RPMI8226 (cell line): ENCODE data around the gene TMEM131.
"Not testable (repeated sequence)": the region's sequence is repeated elsewhere in the genome, so short reads cannot be mapped to it uniquely, and the experiment has no call there.

Experiments
- DNase-seq: peaks from one replicate; pipeline ENCODE4 v3.0.0-alpha.2; 2015

Gene TMEM131

DNA sequence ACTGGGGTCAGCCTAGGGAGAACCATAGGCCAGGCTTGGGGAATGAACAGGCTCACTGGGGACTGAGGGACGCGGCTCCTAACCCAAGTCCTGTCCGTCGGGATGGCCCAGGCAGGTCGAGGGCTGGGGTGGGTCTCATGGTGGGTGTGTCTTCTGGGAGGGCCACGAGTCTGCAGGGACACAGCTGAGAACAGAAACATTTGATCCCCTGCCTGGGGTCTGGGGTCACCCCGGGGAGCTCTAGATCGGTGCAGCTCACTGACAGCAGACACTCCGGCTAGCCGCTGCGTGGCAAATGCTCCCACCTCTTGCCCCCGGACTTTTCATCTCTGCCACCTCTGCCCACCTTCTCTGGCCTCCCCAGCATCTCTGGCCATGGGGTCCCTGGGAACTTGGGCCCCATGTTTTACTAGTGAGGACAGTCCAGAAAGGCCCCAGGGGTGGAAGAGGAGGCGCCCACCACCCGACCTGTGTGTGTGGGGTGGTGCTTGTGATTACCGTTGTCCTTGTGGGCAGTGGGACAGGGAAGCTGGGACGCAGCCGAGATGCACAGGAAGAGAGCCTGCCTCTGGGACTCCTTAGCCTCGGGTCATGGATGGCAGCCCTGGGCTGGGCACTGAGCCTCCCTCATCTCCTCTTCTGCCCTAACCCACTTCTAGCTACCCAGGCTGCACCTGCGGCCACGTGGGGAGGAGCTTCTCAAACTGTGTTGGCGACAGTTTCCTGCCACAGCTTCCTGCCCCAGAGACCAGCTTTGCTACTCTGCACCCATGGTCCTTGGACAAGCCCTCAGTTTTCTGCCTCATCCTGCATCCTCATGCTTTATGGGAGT is 277.5 kb downstream of the TMEM131 start:
- DNase-seq = peak; percentile 62

DNA sequence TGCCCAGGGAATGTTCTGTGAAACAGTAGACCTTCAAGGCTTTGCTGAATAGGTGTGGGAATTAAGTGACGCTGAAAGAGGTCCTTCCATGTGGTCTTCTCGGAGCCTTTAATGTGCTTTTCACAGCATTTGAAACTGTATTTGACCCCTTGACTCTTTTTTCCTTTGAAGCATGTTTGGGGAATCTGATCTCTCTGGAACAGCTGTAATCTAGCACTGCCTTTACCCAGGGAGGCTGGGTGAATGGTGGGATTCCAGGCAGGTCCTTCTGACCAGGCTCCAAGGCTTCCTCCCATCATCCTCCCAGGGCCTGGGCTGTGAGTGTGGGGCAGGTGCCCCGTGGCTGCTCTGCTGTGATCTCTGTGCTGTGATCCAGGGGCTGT is 278.1 kb downstream of the TMEM131 start:
- DNase-seq = no peak

DNA sequence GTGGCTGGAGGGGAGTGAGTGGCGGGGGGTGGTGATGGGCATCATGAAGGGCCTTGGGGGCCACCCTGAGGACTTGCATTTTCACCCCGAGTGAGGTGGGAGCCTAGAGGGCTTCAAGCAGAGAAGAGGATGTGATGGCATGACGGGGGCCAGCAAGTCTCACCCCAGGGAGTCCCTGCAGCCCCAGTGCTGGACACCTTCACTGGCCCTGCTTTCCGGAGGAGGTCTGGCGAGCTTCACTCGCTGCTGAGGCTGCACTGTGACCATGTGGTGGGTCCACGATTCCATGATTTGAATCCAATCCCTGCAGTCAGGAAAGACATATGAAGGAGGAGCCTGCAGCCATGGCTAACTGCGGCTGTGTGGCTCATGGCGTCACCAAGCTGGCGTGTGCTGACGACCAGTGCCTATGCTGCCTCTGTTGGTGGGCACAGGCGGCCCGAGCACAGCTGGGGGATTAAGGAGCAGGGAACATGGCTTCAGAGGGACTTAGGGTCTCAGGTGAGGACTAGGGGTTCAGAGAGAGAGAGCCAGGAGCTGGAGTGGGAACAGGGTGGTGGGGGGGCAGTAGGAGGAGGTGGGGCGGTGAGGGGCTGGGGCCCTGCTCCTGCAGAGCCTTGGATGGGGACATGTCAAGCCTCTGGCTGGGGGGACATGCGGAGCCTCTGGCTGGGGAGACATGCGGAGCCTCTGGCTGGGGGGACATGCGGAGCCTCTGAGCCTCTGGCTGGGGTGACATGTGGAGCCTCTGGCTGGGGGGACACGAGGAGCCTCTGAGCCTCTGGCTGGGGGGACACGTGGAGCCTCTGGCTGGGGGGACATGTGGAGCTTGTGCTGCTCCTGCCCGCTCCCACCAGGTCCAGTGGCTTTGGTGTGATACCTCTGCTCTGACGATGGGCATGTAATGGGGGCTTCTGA is 278.8 kb downstream of the TMEM131 start:
- DNase-seq = no peak

DNA sequence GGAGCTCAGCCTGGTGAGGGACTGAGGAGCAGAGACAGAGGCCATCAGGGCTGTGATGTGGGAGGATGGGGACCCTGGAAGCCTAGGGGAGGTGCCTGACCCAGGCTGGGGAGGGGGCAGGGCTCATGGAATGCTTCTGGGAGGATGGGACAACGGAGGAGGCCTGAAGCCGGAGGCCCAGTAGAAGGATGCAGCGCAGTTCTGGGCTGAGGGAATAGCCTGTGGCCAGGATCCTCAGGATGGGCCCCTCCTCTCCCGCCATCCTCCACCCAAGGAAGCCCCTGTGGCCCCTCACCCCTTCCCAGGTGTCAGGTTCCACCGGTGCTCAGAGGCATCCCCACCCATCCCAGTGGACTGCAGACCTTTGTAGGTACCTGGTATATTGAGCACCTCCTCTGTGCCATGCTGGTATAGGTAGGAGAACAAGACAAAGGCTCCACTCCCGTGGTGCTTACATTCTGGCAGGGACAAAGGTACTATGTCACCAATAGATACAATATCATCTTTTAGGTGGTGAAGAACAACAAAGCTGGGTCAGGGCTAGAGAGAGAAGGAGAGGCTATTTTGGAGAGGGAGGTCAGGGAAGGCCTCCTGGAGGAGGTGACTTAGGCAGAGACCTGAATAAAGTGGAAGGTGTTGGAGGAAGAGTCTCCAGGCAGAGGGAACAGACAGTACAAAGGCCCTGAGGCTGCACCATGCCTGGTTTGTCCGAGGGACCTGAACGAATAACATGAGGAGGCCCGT is 279.6 kb downstream of the TMEM131 start:
- DNase-seq = no peak

DNA sequence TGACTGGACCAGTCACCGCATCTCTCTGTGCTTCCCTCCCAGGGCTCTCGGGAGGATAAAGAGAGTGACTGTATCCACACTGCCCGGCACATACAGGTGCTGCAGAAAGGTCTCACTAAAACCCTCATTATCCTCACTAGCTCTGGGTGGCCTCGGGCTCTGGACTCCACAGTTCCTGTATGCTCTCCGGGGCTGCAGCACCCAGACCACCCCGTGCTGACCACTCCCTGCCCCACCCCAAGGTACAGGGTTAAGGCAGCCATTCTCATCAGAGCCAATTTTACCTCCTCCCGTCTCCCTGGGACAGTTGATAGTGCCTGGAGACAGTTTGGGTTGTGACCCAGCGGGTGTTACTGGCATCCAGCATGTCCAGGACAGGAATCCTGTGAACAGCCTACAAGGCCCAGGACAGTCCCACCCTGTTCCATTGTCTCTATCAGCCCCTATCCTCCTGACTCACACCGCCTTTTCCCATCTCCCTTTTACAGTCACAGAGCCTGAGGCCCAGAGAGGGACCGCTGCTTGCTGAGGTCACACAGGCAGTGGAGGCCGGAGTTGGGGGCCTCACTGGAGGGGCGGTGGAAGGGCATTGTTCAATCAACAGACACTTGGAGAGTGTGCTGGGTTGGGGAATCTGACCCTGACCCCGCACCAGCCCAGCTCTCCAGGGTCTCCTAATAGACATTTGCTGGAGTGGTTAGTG is 280.6 kb downstream of the TMEM131 start:
- no peak for DNase-seq

DNA sequence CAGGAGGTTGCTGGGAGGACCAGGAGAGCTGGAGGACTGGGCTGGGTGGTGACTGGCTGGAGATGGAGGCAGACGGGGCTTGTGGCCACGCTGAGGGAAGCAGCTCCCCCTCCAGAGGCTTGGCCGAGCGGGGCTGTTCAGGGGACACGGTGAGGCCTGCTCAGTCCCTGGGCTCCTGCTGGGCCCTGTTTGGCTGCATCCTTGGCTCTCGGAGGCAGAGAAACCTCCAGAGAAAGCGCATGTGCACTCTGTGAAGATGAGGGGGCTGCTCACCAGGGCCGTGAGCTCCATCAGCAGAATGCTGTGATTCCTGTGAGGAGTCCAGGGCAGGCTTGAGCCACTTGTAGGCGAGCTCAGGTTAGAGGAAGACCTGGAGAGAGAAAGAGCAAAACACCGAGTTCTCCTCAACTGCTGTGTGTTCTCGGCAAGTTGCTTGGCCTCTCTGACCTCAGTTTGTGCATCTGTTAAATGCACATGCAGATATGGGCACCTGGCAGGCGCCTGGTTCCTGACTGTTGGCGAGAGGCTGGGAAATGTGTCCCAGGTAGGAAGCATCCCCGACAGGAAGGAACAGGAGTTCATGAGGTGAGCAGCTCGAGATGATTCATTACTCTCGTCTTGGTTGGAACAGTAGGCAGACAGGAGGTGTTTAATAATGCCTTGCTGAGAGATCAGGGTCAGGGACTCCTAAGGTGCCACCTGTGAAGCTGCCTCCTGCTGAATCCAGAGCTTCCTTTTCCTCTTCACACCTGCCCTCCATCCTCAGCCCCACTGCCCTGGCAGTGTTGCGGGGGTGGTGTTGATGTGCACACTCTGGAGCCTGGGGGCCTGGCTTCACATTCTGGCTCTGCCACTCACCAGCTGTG is 281.4 kb downstream of the TMEM131 start:
- no peak for DNase-seq

DNA sequence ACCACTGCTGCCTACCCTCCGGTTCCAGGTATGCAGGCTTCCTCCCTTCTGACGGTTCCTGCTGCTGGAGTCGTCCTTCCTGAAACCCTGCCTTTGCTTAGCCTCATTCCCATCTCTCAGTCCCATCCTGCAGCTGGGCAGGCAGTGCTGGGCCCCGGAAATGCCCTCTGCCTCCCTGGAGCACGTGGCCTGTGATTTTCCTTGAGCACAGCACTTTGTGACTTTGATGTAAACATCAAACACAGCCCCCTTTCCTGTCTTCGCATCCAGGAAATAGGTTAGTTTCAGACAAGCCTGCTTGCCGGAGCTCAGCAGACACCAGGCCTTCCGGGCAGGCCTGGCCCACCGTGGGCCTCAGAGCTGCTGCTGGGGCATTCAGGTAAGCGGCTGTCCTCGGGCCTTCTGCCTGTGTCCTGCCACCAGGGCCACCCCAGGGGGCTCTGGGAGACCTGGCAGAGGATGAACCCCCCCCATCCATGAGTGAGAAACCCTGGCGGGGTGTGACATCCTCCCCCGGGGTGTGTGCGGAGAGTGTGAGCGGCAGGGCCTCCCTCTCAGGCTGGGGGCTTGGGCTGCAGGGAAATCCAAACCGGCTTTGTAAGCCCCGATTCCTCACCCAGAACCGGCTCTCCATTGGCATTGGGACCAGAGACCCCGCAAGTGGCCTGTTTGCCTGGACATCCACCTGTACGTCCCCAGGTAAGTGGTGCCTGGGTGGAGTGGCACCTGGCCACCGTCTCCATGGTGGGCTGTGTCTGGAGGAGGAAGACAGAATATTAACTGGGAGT is 282.3 kb downstream of the TMEM131 start, which contains the start of gene ZAP70:
ZAP70 (plus strand) TSS at position 281 of the 788 bp plus-strand sequence. CDS start 10,461 bp downstream, outside the sequence.
- peak; percentile 10 for DNase-seq

DNA sequence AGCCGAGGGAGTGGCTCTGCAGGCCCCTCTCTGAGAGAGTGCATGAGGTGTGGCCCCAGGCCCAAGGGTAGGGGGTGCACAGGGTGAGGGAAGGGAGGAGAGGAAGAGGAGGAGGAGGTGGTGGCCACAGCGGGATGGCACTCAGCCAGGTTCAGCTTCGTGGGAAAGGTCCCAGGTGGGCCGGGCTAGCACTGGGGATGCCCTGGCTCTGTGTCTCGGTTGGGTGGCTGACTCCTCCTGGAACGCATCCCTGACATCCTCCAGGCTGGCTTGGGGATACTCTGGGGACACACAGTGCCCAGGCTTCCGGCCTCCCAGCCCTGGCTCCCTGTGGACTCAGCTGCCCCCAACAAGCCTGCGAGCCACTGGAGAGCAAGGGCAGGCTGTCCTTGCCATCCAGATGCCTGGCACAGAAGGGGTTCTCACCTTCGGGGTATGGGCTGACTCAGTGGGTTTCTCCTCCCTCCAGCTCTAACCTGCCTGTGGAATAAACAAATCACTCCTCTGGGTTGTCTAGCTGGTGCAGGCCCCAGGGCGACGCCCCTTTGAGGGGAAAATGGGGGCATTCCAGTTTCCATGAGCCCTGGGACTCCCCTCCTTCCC is 283.0 kb downstream of the TMEM131 start:
- no peak for DNase-seq

DNA sequence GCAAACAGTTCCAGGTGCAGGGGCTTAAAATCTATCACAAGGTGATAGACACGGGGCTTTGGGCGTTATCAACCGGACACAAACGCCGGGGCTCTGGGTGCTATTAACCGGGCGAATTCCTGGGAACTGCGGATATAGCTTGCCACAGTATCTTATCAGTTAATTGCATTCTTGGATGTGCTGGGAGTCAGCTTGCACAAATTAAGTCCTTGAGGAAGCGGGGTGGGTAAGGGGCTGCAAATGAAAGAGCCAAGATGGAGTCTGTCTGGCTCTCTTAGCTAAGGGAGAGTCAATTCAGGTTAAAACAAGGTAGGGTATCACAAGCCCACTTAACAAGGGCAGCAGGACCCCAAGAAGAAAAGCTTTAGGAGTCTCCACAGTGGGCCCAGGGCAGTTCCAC is 283.6 kb downstream of the TMEM131 start:
- not testable (repeated sequence) for DNase-seq

DNA sequence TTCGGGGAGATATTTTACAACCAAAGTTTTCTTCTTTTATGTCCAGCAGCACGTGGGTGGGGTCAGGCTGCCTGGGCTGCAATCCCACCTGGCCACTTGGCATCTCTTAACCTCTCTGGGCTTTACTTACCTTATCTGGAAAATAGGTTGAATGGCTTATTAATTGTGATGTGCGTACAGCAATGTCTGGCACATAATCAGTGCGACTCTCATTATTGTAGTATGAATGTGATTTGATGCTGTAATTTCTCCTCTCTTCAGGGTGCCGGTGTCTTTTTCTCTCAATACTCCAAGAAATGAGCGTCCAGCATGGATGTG is 284.4 kb downstream of the TMEM131 start:
- no peak for DNase-seq

DNA sequence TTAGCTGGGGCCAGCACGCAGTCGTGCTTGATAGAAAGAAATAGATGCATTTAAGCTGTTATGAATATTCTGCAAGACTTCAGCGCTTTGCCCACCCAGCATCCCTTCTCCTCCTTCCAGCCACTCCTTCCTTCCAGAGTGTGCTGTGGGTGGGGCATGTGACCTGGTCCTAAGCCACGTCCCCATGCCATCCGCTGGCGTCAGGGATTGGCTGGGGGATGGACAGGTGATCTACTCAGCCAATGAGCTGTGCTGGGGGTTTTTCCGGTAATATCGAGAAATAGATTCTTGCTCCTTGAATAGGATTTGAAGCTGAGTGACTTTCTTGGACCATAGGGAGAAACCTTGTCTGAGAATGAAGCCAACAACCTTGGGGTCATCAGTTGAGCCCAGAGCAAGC is 287.1 kb downstream of the TMEM131 start:
- no peak for DNase-seq

DNA sequence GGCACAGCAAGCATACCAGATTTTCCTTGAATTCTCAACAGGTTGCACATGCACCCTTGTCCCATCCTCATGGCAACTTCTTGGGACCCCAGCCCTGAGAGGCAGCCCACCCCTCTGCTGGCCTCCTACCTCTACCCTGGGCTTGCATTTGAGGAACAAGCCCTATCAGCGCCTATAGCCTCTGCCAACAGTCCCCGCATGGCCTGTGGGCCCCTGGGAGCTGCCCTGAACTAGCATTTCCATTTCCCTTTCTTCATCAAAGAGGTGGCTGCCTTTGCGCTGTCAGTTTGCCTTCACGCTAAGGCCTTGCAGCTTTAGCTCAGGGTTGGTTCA is 287.7 kb downstream of the TMEM131 start:
- DNase-seq = no peak

DNA sequence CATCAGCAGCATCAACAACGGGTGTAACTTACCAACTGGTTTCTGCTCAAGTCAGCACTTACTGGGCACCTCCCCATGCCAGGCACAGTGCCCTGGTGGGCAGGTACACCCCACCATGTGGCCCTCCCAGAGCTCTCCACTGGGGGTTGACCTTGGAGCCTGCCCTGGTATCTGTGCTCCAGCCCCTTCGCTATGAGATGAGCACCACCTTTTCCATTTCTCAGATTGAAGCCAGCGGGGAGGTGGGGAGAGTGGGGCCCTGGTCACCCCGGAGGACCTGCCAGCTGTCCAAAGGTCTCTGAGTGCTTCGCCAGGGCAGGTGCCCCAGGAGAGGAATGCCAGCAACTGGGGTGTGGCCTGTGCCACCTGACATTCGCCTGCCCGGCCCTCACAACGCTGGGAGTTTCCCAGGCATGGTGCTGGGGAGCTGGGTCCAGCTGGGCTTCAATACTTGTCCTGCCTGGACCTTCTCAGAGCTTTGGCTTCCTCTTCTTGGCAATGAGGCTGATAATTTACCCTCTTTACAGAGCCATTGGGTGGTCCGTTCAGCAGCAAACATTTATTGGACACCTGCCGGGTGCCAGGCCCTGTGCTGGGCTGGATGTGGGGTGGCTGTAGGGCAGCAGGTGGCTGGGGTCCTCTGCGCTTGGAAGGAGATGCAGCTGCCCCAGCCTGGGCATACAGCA is 288.2 kb downstream of the TMEM131 start:
- DNase-seq = peak; percentile 9

DNA sequence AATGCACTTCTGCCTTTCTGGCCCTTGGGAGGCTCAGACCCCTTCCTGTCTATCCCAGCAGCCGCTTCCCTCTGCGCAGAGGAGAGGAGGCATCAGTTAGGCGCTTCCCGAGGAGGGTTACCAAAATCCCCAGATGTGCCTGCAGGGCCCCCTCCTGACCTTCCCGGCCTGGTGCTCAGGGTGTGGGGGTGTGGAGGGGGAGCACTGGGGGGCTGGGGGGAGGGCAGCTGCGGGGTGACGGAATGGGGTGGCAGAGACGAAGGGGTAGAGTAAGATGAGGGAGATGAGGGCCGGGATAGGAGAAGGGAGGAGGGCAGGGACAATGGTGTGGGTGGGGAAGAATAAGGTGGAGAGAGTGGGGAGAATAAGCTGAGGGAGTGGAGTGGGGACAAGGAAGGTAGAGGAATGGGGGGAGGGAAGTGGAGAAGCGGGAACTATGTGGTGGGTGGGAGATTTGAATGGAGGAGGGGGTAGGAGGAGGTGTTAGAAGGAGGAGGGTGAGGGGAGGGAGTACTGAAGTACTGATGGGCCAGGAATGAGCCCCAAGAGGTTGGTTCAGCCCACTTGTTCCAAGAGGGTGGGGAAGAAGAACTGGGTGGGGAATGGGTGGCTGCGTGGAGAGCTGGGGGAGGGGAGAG is 288.9 kb downstream of the TMEM131 start:
- no peak for DNase-seq
